H9 (cell line): ENCODE measurements around the gene NEURL3. TPM values are rescaled to one million over a fixed set of nuclear protein-coding genes. Genes with fewer than 3 reads are reported as not detected.

Source experiments
- DNase-seq: peaks from one replicate; pipeline ENCODE4 v3.0.0-alpha.2; 2017
- H2AFZ ChIP-seq: one replicate; pipeline ENCODE4 v1.6.1; 2013; ENCODE audit warnings: mild to moderate bottlenecking, low read length, control low read depth, moderate library complexity
- H2AK5ac ChIP-seq: 2 replicates; pipeline ENCODE4 v1.6.1; 2013; ENCODE audit warnings: low read length, control low read depth, mixed read lengths; ENCODE audit not compliant: insufficient read length
- H2BK120ac ChIP-seq: one replicate; pipeline ENCODE4 v1.6.1; 2013; ENCODE audit warnings: low read depth, mild to moderate bottlenecking, low read length, control low read depth, inconsistent platforms; ENCODE audit not compliant: poor library complexity, severe bottlenecking
- H2BK12ac ChIP-seq: 2 replicates; pipeline ENCODE4 v1.6.1; 2013; ENCODE audit warnings: low read length, control low read depth, mixed read lengths, low read depth; ENCODE audit not compliant: insufficient read length
- H2BK15ac ChIP-seq: 2 replicates; pipeline ENCODE4 v1.6.1; 2013; ENCODE audit warnings: low read depth, low read length, control low read depth
- H2BK20ac ChIP-seq: one replicate; pipeline ENCODE4 v1.6.1; 2013; ENCODE audit warnings: low read depth, mild to moderate bottlenecking, low read length, control low read depth, inconsistent platforms; ENCODE audit not compliant: poor library complexity, severe bottlenecking
- H2BK5ac ChIP-seq: 2 replicates; pipeline ENCODE4 v1.6.1; 2013; ENCODE audit warnings: low read length, control low read depth, mixed read lengths; ENCODE audit not compliant: insufficient read length
- H3K14ac ChIP-seq: 2 replicates; pipeline ENCODE4 v1.6.1; 2013; ENCODE audit warnings: low read length, control low read depth; ENCODE audit not compliant: insufficient read depth
- H3K18ac ChIP-seq: 2 replicates; pipeline ENCODE4 v1.6.1; 2013; ENCODE audit warnings: low read depth, mild to moderate bottlenecking, mixed read lengths, low read length, control low read depth; ENCODE audit not compliant: insufficient read length
- H3K23ac ChIP-seq: 2 replicates; pipeline ENCODE4 v1.6.1; 2013; ENCODE audit warnings: low read length, control low read depth, mixed read lengths, low read depth; ENCODE audit not compliant: insufficient read length
- H3K23me2 ChIP-seq: 2 replicates; pipeline ENCODE4 v1.6.1; 2013; ENCODE audit warnings: low read depth, mild to moderate bottlenecking, mixed read lengths, low read length, control low read depth; ENCODE audit not compliant: insufficient read length, poor library complexity, severe bottlenecking
- H3K27ac ChIP-seq: 2 replicates; pipeline ENCODE4 v1.5.1; 2013; ENCODE audit warnings: low read length, control low read depth, mixed read lengths, low read depth; ENCODE audit not compliant: insufficient read length
- H3K27me3 ChIP-seq: 2 replicates; pipeline ENCODE4 v1.6.1; 2013; ENCODE audit warnings: low read length, control low read depth, inconsistent platforms; ENCODE audit not compliant: insufficient read depth
- H3K4ac ChIP-seq: 2 replicates; pipeline ENCODE4 v1.6.1; 2013; ENCODE audit warnings: low read depth, mild to moderate bottlenecking, control low read depth, inconsistent platforms, low read length, moderate library complexity
- H3K4me1 ChIP-seq: 2 replicates; pipeline ENCODE4 v1.6.1; 2013; ENCODE audit warnings: low read length, control low read depth, inconsistent platforms; ENCODE audit not compliant: insufficient read depth
- H3K4me2 ChIP-seq: 2 replicates; pipeline ENCODE4 v1.6.1; 2013; ENCODE audit warnings: low read length, control low read depth, mixed read lengths; ENCODE audit not compliant: insufficient read length, insufficient read depth
- H3K56ac ChIP-seq: 2 replicates; pipeline ENCODE4 v1.6.1; 2013; ENCODE audit warnings: low read depth, mild to moderate bottlenecking, mixed read lengths, low read length, control low read depth; ENCODE audit not compliant: insufficient read length
- H3K79me1 ChIP-seq: 2 replicates; pipeline ENCODE4 v1.6.1; 2013; ENCODE audit warnings: low read depth, mild to moderate bottlenecking, moderate library complexity, low read length, control low read depth, inconsistent platforms; ENCODE audit not compliant: insufficient read depth, poor library complexity, severe bottlenecking
- H3K79me2 ChIP-seq: 2 replicates; pipeline ENCODE4 v1.6.1; 2013; ENCODE audit warnings: low read length, control low read depth, inconsistent platforms; ENCODE audit not compliant: insufficient read depth
- H3K9ac ChIP-seq: 2 replicates; pipeline ENCODE4 v1.6.1; 2013; ENCODE audit warnings: low read length, control low read depth, mixed read lengths; ENCODE audit not compliant: insufficient read length; ENCODE audit errors: extremely low read depth
- H3K9me3 ChIP-seq: one replicate; pipeline ENCODE4 v1.6.1; 2013; ENCODE audit warnings: low read depth, low read length, inconsistent platforms; ENCODE audit not compliant: control insufficient read depth
- H3T11ph ChIP-seq: one replicate; pipeline ENCODE4 v1.6.1; 2013; ENCODE audit warnings: mild to moderate bottlenecking, low read length, control low read depth, inconsistent platforms
- H4K20me1 ChIP-seq: one replicate; pipeline ENCODE4 v1.6.1; 2013; ENCODE audit not compliant: control insufficient read depth, insufficient read length, insufficient read depth
- H4K5ac ChIP-seq: 2 replicates; pipeline ENCODE4 v1.6.1; 2013; ENCODE audit warnings: low read depth, mild to moderate bottlenecking, mixed read lengths, low read length, control low read depth; ENCODE audit not compliant: insufficient read length
- H4K8ac ChIP-seq: replicated peaks from 2 replicates; pipeline ENCODE4 v1.6.1; 2013; ENCODE audit warnings: low read length, control low read depth, mixed read lengths, low read depth; ENCODE audit not compliant: insufficient read length
- H4K91ac ChIP-seq: 2 replicates; pipeline ENCODE4 v1.6.1; 2013; ENCODE audit warnings: low read depth, mild to moderate bottlenecking, moderate library complexity, mixed read lengths, low read length, control low read depth; ENCODE audit not compliant: insufficient read length
- H3K27ac Mint-ChIP-seq, 3 experiments: 2 replicates in 2 of 3; 3 replicates in 1 of 3; pipeline ENCODE4 v1.8.0; 2020 to 2021; ENCODE audit warnings: mixed read lengths in 3 of 3, mild to moderate bottlenecking in 1 of 3, moderate library complexity in 1 of 3
- H3K27me3 Mint-ChIP-seq: 2 replicates; pipeline ENCODE4 v1.8.0; 2021; ENCODE audit warnings: low read depth, mild to moderate bottlenecking, moderate library complexity, mixed read lengths
- H3K36me3 Mint-ChIP-seq, 3 experiments: 2 replicates in 2 of 3; 3 replicates in 1 of 3; pipeline ENCODE4 v1.8.0; 2020 to 2021; ENCODE audit warnings: low read depth in 3 of 3, mixed read lengths in 3 of 3; ENCODE audit not compliant: insufficient read depth in 1 of 3
- H3K4me1 Mint-ChIP-seq, 2 experiments: 2 replicates each; pipeline ENCODE4 v1.8.0; 2020; ENCODE audit warnings: mixed read lengths in 2 of 2
- H3K4me3 Mint-ChIP-seq, 2 experiments: 2 replicates in 1 of 2; 3 replicates in 1 of 2; pipeline ENCODE4 v1.8.0; 2020 to 2021; ENCODE audit warnings: mild to moderate bottlenecking in 2 of 2, mixed read lengths in 2 of 2, moderate library complexity in 1 of 2
- H3K9me3 Mint-ChIP-seq, 2 experiments: 2 replicates in 1 of 2; 3 replicates in 1 of 2; pipeline ENCODE4 v1.8.0; 2020; ENCODE audit warnings: mild to moderate bottlenecking in 2 of 2, mixed read lengths in 2 of 2, moderate library complexity in 1 of 2
- whole genome bisulfite sequencing: extraction: QIAGEN DNeasy Blood & Tissue Kit; methylation state at CpG from one replicate; pipeline ENCODE4 v1.1.7; 2013; ENCODE audit warnings: missing lambda C conversion rate, low lambda C conversion rate, mixed read lengths; ENCODE audit not compliant: insufficient read length; ENCODE audit errors: extremely low coverage; 5-methylcytosine and 5-hydroxymethylcytosine counted together
- total RNA-seq: library from RNA; stranded (reverse); gene quantifications from 2 replicates; pipeline ENCODE4 v1.2.1, GENCODE V29; 2021
- TF ChIP-seq, protein P1 (sequence below): fragments of 200-600 bp; sonication (generic); conservative IDR thresholded peaks from 3 replicates; pipeline ENCODE4 v1.8.0; 2021; ENCODE audit warnings: antibody characterized with exemption, mild to moderate bottlenecking

NEURL3 gene
- total RNA-seq, 1 experiment from 2014 or later: not detected

DNA sequence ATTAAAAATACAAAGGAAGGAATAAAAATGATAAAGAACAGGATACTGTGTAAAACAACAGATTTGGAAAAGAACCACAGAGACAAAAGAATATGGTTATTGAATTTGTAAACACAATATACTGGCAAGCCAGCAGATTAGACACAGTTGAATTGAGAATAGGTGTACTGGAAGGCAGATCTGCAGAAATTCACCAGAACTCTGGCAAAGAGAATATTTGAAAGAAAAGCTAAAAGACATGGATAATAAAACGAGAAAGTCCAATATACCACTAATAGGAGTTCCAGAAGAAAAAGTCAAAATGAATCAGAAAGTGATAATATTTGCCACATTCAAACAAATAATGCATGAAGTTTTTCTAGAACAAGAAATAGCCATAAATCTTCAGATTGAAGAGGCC, 11.9 kb upstream of the NEURL3 start:
- Histone ChIP-seq H3K4me1 (no peaks in the 10 kb centered on the region), H3K9me3 (no peaks in the 10 kb centered on the region), H4K8ac (no peak overlapping the region), H3T11ph (no peak overlapping the region), H3K9ac (no peak overlapping the region), H3K4ac (no peak overlapping the region), H2BK20ac (no peak overlapping the region), H3K18ac (no peak overlapping the region), H3K56ac (no peak overlapping the region), H3K23me2 (no peaks in the 10 kb centered on the region), H4K5ac (no peak overlapping the region), H3K4me2 (no peak overlapping the region), H3K79me2 (no peaks in the 10 kb centered on the region), H3K27me3 (no peaks in the 10 kb centered on the region), H2BK120ac (no peak overlapping the region), H2BK12ac (no peak overlapping the region), H3K27ac (no peak overlapping the region), H3K23ac (no peak overlapping the region), H2BK5ac (no peak overlapping the region), H4K91ac (no peak overlapping the region), H3K79me1 (no peaks in the 10 kb centered on the region), H2BK15ac (no peak overlapping the region), H4K20me1 (no peaks in the 10 kb centered on the region), H3K14ac (no peak overlapping the region), H2AK5ac (no peak overlapping the region), H2AFZ (no peak overlapping the region)
- H3K27me3 Mint-ChIP-seq: peaks cover 14% of the 10 kb centered on the region
- DNase-seq: no peak
- no peak overlapping the region for H3K4me3 Mint-ChIP-seq
- no peaks in the 10 kb centered on the region for H3K4me1 Mint-ChIP-seq
- no peak overlapping the region for H3K27ac Mint-ChIP-seq
- H3K36me3 Mint-ChIP-seq: peaks cover 4 to 9% (median 7%) of the 10 kb centered on the region in 3 experiments; a peak in 4 of 7 replicates
- TF ChIP-seq, protein P1, sequence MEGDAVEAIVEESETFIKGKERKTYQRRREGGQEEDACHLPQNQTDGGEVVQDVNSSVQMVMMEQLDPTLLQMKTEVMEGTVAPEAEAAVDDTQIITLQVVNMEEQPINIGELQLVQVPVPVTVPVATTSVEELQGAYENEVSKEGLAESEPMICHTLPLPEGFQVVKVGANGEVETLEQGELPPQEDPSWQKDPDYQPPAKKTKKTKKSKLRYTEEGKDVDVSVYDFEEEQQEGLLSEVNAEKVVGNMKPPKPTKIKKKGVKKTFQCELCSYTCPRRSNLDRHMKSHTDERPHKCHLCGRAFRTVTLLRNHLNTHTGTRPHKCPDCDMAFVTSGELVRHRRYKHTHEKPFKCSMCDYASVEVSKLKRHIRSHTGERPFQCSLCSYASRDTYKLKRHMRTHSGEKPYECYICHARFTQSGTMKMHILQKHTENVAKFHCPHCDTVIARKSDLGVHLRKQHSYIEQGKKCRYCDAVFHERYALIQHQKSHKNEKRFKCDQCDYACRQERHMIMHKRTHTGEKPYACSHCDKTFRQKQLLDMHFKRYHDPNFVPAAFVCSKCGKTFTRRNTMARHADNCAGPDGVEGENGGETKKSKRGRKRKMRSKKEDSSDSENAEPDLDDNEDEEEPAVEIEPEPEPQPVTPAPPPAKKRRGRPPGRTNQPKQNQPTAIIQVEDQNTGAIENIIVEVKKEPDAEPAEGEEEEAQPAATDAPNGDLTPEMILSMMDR: no peak
- WGBS: no CpG with 5 or more reads among the region's 1 CpG
- peaks cover 19 to 24% of the 10 kb centered on the region in 2 experiments for H3K9me3 Mint-ChIP-seq
